ENCODE results near the gene SIM1. TPM values are rescaled to one million over a fixed set of nuclear protein-coding genes. Genes with fewer than 3 reads are reported as not detected.

The SIM1 gene
- total RNA-seq, 1 donor from 2014 or later: not detected

- H3K36me3 ChIP-seq: no peaks in the 10 kb centered on the region
- Mint-ChIP-seq H3K27ac (no peak overlapping the region), H3K27me3 (ENCODE audit: insufficient read depth, low read depth) (peaks cover 4% of the 10 kb centered on the region), H3K36me3 (no peaks in the 10 kb centered on the region), H3K4me3 (no peak overlapping the region), H3K9me3 (no peaks in the 10 kb centered on the region), H3K4me1 (peaks cover 17% of the 10 kb centered on the region)
- H3F3A ChIP-seq (ENCODE audit: low read depth): peaks cover 13% of the 10 kb centered on the region
- no peaks in the 10 kb centered on the region for H3K79me2 ChIP-seq (ENCODE audit: low read depth)
- DNase-seq (ENCODE audit: low spot score): no peak
- no peak overlapping the region for H3K9ac ChIP-seq
- no peak overlapping the region for H3K27ac ChIP-seq
- no peaks in the 10 kb centered on the region for H3K9me3 ChIP-seq (ENCODE audit: low read depth)
- no peak overlapping the region for H3K4me2 ChIP-seq
- H3K4me3 ChIP-seq: no peak overlapping the region
- no peak overlapping the region for H2AFZ ChIP-seq (replicated peaks)
- TF ChIP-seq, protein P1, sequence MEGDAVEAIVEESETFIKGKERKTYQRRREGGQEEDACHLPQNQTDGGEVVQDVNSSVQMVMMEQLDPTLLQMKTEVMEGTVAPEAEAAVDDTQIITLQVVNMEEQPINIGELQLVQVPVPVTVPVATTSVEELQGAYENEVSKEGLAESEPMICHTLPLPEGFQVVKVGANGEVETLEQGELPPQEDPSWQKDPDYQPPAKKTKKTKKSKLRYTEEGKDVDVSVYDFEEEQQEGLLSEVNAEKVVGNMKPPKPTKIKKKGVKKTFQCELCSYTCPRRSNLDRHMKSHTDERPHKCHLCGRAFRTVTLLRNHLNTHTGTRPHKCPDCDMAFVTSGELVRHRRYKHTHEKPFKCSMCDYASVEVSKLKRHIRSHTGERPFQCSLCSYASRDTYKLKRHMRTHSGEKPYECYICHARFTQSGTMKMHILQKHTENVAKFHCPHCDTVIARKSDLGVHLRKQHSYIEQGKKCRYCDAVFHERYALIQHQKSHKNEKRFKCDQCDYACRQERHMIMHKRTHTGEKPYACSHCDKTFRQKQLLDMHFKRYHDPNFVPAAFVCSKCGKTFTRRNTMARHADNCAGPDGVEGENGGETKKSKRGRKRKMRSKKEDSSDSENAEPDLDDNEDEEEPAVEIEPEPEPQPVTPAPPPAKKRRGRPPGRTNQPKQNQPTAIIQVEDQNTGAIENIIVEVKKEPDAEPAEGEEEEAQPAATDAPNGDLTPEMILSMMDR (IDR thresholded peaks at IDR 0.05): no peak
- TF ChIP-seq EZH2 (IDR thresholded peaks at IDR 0.05) (no peak), EZH2phosphoT487 (IDR thresholded peaks at IDR 0.05) (no peak)
- H4K20me1 ChIP-seq (ENCODE audit: low read depth): no peaks in the 10 kb centered on the region
- peaks cover 34% of the 10 kb centered on the region for H3K4me1 ChIP-seq
- no peaks in the 10 kb centered on the region for H3K27me3 ChIP-seq
Measured at GRCh38 chr6:100432136-100432535, 32.6 kb downstream of the SIM1 start.

DNA sequence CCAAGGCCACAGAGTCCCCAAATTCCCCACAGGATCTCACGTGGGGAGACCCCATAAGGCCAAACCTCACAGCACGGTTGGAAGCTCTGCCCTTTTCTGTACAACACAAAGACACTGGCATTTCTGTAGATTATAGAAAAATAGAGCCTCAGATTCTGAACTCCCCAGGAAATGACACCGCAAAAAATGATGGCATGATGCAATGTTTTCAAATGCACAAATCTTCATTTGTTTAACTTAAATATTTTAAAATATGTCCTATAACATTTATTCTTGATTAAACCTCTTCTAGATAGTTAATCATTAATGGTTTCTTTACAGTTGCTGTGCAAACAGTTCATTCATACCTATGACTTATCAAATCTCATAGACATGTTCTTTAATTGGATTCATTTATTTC, 33.8 kb downstream of the SIM1 start:
- Histone ChIP-seq H3K27me3 (no peaks in the 10 kb centered on the region), H3K4me2 (no peak overlapping the region), H3K4me1 (peaks cover 45% of the 10 kb centered on the region), H2AFZ (replicated peaks) (no peak overlapping the region), H3K79me2 (ENCODE audit: low read depth) (no peaks in the 10 kb centered on the region), H3K36me3 (no peaks in the 10 kb centered on the region), H3K4me3 (no peak overlapping the region), H3K9me3 (ENCODE audit: low read depth) (no peaks in the 10 kb centered on the region), H4K20me1 (ENCODE audit: low read depth) (no peaks in the 10 kb centered on the region), H3K9ac (no peak overlapping the region), H3K27ac (no peak overlapping the region), H3F3A (ENCODE audit: low read depth) (peaks cover 13% of the 10 kb centered on the region)
- Mint-ChIP-seq H3K4me3 (no peak overlapping the region), H3K4me1 (peaks cover 25% of the 10 kb centered on the region), H3K27me3 (ENCODE audit: insufficient read depth, low read depth) (peaks cover 4% of the 10 kb centered on the region), H3K9me3 (no peaks in the 10 kb centered on the region), H3K36me3 (no peaks in the 10 kb centered on the region), H3K27ac (no peak overlapping the region)
- TF ChIP-seq EZH2 (IDR thresholded peaks at IDR 0.05) (no peak), EZH2phosphoT487 (IDR thresholded peaks at IDR 0.05) (no peak)
- TF ChIP-seq, protein P1 (IDR thresholded peaks at IDR 0.05): no peak
- DNase-seq (ENCODE audit: low spot score): no peak

- H3K4me2 ChIP-seq: peak overlapping the region; percentile 5
- no peak overlapping the region for H2AFZ ChIP-seq (replicated peaks)
- TF ChIP-seq, protein P1 (IDR thresholded peaks at IDR 0.05): no peak
- TF ChIP-seq EZH2 (IDR thresholded peaks at IDR 0.05): no peak
- no peak for TF ChIP-seq EZH2phosphoT487 (IDR thresholded peaks at IDR 0.05)
- no peak overlapping the region for H3K27ac ChIP-seq
- Mint-ChIP-seq H3K4me3 (no peak overlapping the region), H3K27ac (no peak overlapping the region), H3K4me1 (peaks cover 9% of the 10 kb centered on the region), H3K9me3 (no peaks in the 10 kb centered on the region), H3K36me3 (peaks cover 1% of the 10 kb centered on the region), H3K27me3 (ENCODE audit: insufficient read depth, low read depth) (no peaks in the 10 kb centered on the region)
- no peak for DNase-seq (ENCODE audit: low spot score)
- H3K4me1 ChIP-seq: peaks cover 18% of the 10 kb centered on the region
- H3K4me3 ChIP-seq: no peak overlapping the region
- H3K9ac ChIP-seq: no peak overlapping the region
- H3K79me2 ChIP-seq (ENCODE audit: low read depth): no peaks in the 10 kb centered on the region
- no peaks in the 10 kb centered on the region for H3K9me3 ChIP-seq (ENCODE audit: low read depth)
- H3F3A ChIP-seq (ENCODE audit: low read depth): no peaks in the 10 kb centered on the region
- no peaks in the 10 kb centered on the region for H4K20me1 ChIP-seq (ENCODE audit: low read depth)
- no peaks in the 10 kb centered on the region for H3K27me3 ChIP-seq
- H3K36me3 ChIP-seq: no peaks in the 10 kb centered on the region
Measured at GRCh38 chr6:100427452-100427851, 37.3 kb downstream of the SIM1 start.

Measured in neural progenitor cell (in vitro differentiated cells).